ENCODE data around the gene FEM1C.
"Not testable (repeated sequence)": the region's sequence is repeated elsewhere in the genome, so short reads cannot be mapped to it uniquely, and the experiment has no call there.

The FEM1C gene

GRCh38 chr5:115516372-115516771 is 28.2 kb downstream of the FEM1C start:
- DNase-seq, result no peak

DNA sequence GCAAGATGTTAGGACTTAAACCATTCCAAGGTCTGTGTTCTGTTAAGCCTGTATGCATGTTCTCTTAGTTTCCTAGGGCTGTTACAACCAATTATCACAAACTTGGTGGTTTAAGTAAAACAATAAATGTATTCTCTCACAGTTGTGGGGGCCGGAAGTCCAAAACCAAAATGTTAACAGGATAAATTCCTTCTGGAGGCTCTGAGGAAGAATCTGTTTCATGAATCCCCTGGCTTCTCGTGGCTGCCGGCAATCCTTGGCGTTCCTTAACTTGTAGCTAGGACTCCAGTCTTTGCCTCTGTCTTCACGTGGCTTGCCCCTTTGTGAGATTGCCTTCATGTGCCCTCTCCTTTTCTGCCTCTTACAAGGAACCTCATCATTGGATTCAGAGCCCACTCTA is 30.4 kb downstream of the FEM1C start:
- DNase-seq, result no peak

GRCh38 chr5:115511632-115512031 is 32.9 kb downstream of the FEM1C start:
- no peak for DNase-seq

GRCh38 chr5:115510145-115510645 is 34.4 kb downstream of the FEM1C start:
- no peak for DNase-seq

DNA sequence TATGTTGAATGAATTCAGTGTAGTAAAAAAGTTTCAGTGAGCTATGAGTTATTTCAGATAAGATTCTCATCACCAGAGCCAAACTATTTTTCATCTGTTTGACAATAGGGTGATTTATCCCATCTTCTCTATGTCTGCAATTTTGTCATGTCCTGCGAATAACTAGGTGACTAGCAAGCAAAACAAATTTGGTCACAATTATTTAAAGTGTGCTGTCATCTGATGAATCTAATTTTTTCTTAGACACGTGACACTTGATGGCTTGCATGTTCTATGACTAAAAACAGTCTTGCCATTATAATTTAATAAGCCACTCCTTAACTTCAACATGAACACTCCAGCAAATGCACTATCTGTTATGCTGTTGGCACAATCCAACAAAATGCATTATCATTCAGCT is 35.0 kb downstream of the FEM1C start:
- no peak for DNase-seq

GRCh38 chr5:115507681-115508080 is 36.9 kb downstream of the FEM1C start:
- DNase-seq, result no peak

- no peak for DNase-seq
Measured at GRCh38 chr5:115503420-115503819, 41.2 kb downstream of the FEM1C start.

DNA sequence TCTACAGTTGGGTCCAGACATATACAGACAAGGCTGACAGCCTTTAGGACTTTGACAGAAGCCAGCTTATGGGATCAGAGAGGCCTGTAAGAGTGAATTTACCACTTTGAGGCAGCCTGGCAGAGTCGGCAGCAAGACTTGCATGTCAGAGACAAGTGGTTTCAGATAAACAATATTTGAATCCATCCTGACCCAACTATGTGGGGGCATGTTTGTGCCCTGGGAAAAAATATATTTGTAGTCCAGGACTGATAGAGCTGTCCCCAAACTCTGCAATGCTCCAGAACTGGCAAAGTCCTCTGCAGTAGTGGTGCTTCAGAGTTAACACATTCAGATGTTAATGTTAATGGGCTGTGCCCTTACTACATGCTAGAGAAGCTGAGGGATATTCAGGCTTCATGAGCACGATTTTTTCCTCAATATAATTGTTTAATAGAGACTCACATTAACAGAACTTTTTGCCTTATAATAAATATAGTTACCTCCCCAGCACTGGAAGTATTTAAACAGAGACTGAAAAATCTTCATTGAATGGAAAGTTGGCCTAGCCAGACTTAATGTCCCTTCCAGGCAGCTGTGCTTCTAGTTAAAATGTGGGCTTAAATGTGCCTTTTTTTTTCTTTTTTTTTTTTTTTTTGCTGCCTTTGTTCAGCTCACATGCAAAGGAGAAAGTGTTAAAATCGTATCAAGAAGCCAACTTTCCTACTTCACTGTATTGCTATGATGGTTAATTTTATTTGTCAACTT is 42.9 kb downstream of the FEM1C start:
- DNase-seq, result no peak

DNA sequence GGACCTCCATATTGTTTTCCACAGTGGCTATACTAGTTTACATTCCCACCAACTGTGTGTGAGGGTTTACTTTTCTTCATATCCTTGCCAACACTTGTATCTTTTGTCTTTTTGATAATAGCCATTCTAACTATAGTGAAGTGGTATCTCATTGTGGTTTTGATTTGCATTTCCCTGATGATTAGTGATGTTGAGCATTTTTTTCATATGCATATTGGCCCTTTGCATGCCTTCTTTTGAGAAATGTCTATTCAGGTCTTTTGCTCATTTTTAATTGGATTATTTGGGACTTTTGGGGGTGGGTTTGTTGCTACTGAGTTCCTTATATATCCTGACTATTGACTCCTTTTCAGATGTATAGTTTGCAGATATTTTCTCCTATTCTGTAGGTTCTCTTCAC is 44.4 kb downstream of the FEM1C start:
- DNase-seq, result no peak

DNA sequence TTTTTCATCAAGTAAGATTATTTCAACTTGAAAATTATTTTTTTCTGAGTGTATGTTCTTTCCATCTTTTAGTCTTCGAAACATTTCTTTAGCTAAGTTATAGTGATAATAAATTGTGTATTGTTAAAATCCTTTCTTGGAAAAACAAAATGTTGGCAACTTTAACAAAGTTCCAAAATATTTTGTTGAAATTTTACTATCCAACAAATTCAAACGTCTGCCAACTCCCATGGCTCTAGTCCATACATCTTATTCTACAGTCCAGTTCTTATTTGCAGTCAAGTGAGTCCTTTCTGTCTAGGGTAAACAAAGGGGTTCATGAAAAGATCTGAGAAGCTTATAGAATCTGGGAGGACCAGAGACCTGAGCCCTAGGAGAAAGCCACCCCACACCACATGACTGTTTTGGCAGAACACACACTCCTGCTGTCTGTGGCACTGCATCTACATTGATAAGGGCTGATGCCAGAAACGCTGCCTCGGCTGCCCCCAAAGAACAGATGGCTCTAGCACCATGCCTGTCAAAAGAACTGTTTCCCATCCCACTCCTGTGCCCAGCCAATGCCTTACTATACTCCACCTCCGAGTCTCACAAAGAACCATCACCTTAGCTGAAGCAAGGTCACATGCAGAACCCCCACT is 47.5 kb downstream of the FEM1C start:
- DNase-seq, result no peak

DNA sequence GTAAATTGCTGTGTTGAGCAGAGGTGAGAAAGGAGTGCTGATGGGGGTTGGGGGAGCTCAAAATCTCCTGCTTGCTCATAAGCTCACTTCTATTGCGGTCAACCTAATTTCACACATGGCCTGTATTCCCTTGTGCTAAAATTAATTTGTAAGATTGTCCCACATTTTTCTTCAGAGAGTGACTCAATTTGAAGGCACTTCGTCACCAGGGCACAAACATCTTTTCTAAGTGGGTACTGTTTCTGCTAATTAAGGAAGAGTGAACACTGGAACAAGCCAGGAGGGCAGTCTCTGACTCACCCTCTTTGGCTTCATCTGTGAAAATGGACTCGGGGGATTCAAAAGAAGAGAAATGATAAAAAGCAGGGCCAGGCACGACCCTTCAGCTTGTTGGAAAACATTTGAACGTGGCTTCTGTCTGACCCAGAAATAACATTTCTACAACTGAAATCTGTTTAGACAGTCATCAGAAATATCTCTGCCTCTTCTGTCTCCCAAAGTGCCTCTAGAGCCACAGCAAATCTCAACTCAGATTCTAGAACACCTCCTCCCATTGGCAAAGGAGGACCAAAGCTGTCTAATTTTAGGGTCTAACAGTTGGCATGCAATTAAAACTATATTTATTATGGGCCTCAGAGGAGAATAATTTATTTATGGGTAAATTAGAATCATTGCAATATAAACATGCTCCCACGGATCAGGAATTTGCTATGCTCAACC is 49.8 kb downstream of the FEM1C start:
- no peak for DNase-seq

DNA sequence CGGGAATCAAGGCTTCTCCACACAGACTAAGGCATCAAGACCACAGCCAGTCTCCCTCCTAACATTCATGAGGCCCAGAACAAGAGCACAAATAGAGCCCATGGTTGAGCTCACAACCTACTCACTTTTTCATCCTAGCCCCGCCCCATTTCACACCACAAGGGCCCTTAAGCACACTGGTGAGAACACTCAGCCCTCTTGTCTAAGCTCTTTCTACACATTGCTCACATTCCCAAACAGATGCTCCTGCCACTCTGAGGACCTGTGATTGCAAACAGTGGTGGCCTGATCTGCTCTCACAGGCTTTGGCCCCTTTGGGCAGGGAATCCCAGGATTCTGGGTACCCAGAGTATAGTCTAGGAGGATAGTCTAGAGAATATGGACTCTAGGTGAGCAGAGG is 54.0 kb downstream of the FEM1C start:
- no peak for DNase-seq

GRCh38 chr5:115489733-115490132 is 54.8 kb downstream of the FEM1C start:
- no peak for DNase-seq

- no peak for DNase-seq
Measured at GRCh38 chr5:115487756-115488155, 56.8 kb downstream of the FEM1C start.

- no peak for DNase-seq
Measured at GRCh38 chr5:115487168-115487567, 57.4 kb downstream of the FEM1C start.

GRCh38 chr5:115486728-115487127 is 57.8 kb downstream of the FEM1C start:
- no peak for DNase-seq

- no peak for DNase-seq
Measured at GRCh38 chr5:115484368-115484767, 60.2 kb downstream of the FEM1C start.

DNA sequence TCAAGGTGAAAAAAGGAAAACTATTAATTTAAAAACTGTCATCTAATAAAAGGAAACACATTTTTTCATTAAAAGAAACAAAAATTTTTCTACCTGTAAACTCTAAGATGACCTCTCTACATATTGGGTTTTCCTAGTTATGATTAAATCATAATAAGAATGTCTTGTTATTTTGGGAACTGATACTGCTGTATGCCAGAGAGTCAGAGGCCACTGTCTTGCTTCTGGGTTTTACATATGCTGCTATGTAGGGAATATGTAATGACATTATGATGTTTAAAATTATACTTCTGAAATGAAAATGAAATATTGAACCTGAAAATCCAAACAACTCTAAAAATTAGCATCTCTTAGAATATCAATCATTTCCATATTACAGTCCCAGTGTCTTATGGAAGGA is 63.7 kb downstream of the FEM1C start:
- DNase-seq, result no peak

DNA sequence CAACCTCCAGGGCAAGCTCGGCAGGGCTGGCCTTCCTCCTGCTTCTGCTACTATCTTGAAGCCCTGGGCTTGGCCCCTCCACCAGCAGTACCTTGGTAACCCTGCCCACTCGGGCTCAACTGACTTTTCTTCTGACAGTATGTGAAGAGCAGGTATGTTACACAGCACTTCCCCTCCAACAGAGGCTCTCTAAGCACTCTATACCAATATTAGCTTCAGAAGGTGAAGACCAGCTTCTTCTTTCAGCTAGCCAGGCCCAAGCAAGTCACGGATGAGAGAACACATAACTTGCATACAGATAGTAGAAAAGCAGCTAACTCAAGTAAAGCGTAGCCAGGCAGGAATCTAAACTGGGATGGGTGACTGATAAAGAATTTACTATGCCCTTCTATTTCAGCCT is 64.3 kb downstream of the FEM1C start:
- DNase-seq, result no peak

- not testable (repeated sequence) for DNase-seq
Measured at GRCh38 chr5:115479166-115479873, 65.3 kb downstream of the FEM1C start.

- no peak for DNase-seq
Measured at GRCh38 chr5:115478281-115478680, 66.3 kb downstream of the FEM1C start.

DNA sequence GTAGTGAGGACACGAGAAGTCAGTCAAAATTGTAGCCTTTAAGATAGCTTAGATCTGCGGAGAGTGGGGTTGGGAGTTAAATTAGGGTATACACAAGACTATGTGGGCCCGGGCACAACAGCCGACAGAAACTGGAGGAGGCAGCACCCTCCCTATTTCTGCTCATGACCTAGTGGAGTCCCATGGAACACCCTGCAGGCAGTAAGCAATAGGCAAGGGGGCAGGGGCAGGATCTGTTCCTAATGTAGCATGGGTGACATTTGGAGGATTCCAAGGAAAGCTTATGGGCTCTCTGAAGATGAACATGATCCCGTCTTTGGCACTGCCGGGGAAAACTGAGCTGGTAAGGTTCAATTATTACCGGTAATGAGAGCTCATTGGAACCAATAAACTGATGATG is 67.0 kb downstream of the FEM1C start:
- DNase-seq, result no peak

DNA sequence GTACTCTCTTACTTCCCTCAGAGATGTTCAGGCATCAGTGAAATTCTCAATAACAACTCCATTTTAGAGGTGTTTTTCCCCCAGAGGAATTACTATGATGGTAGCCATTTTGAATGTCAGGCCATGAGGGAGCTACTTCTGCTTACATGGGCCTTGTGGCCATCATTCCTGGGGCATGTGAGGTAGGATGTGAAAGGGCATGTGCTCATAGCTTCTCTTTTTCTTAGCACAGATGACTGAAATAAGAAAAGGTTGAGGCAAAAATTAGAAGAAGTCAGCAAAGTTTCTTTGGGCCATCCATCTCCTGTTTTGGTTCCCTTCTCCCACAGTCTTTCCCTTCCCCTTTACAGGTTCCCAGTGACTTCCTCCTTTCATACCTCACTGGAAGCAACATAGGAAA is 68.8 kb downstream of the FEM1C start:
- DNase-seq, result no peak
